ENCODE measurements around the gene ARHGEF19.

DNA sequence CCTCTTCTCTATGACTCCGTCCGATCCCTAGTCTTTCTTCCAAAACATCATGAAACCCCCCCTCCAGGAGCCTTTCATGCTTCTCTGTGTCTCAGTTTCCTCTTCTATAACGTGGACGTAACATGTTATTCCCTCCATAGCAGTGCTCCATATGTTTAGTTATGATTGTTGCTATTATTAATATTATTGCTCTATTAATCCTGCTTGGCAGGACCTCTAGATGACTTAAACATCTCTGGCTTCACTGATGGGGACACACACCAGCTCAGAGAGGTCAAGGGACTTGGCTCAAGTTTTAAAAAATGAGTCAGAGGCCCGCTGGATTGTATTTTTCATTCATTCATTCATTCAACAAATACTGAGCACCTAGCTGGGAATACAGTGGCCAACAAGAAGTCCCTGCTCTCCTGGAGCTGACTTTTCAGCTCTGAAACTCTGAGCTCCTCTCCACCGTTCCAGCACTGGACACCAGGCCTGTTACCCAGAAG lies 24.9 kb upstream of the ARHGEF19 start:
- TF ChIP-seq, protein P1, sequence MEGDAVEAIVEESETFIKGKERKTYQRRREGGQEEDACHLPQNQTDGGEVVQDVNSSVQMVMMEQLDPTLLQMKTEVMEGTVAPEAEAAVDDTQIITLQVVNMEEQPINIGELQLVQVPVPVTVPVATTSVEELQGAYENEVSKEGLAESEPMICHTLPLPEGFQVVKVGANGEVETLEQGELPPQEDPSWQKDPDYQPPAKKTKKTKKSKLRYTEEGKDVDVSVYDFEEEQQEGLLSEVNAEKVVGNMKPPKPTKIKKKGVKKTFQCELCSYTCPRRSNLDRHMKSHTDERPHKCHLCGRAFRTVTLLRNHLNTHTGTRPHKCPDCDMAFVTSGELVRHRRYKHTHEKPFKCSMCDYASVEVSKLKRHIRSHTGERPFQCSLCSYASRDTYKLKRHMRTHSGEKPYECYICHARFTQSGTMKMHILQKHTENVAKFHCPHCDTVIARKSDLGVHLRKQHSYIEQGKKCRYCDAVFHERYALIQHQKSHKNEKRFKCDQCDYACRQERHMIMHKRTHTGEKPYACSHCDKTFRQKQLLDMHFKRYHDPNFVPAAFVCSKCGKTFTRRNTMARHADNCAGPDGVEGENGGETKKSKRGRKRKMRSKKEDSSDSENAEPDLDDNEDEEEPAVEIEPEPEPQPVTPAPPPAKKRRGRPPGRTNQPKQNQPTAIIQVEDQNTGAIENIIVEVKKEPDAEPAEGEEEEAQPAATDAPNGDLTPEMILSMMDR (IDR thresholded peaks at IDR 0.05), result no peak
- TF ChIP-seq TCF7L2 (IDR thresholded peaks at IDR 0.05; ENCODE audit: low read depth, low read length) (no peak), POLR2AphosphoS5 (IDR thresholded peaks at IDR 0.05; ENCODE audit: low read depth, low read length) (no peak), SIN3A (IDR thresholded peaks at IDR 0.05; ENCODE audit: borderline replicate concordance, insufficient read depth, low read depth, low read length) (no peak)
- TF ChIP-seq, protein P2, sequence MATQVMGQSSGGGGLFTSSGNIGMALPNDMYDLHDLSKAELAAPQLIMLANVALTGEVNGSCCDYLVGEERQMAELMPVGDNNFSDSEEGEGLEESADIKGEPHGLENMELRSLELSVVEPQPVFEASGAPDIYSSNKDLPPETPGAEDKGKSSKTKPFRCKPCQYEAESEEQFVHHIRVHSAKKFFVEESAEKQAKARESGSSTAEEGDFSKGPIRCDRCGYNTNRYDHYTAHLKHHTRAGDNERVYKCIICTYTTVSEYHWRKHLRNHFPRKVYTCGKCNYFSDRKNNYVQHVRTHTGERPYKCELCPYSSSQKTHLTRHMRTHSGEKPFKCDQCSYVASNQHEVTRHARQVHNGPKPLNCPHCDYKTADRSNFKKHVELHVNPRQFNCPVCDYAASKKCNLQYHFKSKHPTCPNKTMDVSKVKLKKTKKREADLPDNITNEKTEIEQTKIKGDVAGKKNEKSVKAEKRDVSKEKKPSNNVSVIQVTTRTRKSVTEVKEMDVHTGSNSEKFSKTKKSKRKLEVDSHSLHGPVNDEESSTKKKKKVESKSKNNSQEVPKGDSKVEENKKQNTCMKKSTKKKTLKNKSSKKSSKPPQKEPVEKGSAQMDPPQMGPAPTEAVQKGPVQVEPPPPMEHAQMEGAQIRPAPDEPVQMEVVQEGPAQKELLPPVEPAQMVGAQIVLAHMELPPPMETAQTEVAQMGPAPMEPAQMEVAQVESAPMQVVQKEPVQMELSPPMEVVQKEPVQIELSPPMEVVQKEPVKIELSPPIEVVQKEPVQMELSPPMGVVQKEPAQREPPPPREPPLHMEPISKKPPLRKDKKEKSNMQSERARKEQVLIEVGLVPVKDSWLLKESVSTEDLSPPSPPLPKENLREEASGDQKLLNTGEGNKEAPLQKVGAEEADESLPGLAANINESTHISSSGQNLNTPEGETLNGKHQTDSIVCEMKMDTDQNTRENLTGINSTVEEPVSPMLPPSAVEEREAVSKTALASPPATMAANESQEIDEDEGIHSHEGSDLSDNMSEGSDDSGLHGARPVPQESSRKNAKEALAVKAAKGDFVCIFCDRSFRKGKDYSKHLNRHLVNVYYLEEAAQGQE (IDR thresholded peaks at IDR 0.05; ENCODE audit: insufficient read depth in 1 of 2, low read depth in 2 of 2, low read length in 1 of 2), result no peak

Data from Panc1 (cell line).